Keratinocyte (primary cell): Measurements from ENCODE around the gene FTHL17. TPM values are rescaled to one million over a fixed set of nuclear protein-coding genes. Genes with fewer than 3 reads are reported as not detected.

Experiments
- DNase-seq: peaks from one replicate; pipeline ENCODE4 v3.0.0-alpha.2; 2011; ENCODE audit warnings: low read depth, missing footprints, low spot score
- FAIRE-seq: peaks from 2 replicates; lab custom pipeline; 2011; peaks lifted over from hg19 to GRCh38; lab: Jason Lieb, UNC
- H2AFZ ChIP-seq: 2 replicates; pipeline ENCODE4 v1.6.0; 2012; ENCODE audit warnings: low read length, control low read depth, inconsistent platforms; ENCODE audit not compliant: control insufficient read depth
- H3K27ac ChIP-seq: 2 replicates; pipeline ENCODE4 v1.5.1; 2011; ENCODE audit warnings: low read length; ENCODE audit not compliant: control insufficient read depth, insufficient read depth
- H3K27me3 ChIP-seq: 3 replicates; pipeline ENCODE4 v1.6.0; 2011; ENCODE audit warnings: low read length; ENCODE audit not compliant: control insufficient read depth, insufficient read depth; ENCODE audit errors: extremely low read depth
- H3K36me3 ChIP-seq, 2 experiments: 2 replicates in 1 of 2; 3 replicates in 1 of 2; pipeline ENCODE4 v1.5.1; 2011; ENCODE audit warnings: low read length in 2 of 2, mild to moderate bottlenecking in 1 of 2; ENCODE audit not compliant: control insufficient read depth in 2 of 2, insufficient read depth in 2 of 2; ENCODE audit errors: extremely low read depth in 1 of 2
- H3K4me1 ChIP-seq: 3 replicates; pipeline ENCODE4 v1.5.1; 2011; ENCODE audit warnings: low read length; ENCODE audit not compliant: control insufficient read depth, insufficient read depth; ENCODE audit errors: extremely low read depth
- H3K4me2 ChIP-seq: 3 replicates; pipeline ENCODE4 v1.6.0; 2011; ENCODE audit warnings: low read depth, low read length; ENCODE audit not compliant: control insufficient read depth, insufficient read depth; ENCODE audit errors: extremely low read depth
- H3K4me3 ChIP-seq, 3 experiments: fragments of 200-600 bp in 1 of 3; sonication (generic) in 1 of 3; 2 replicates in 2 of 3; 3 replicates in 1 of 3; pipeline ENCODE4 v1.5.1; 2011 to 2016; ENCODE audit warnings: low read length in 3 of 3, mild to moderate bottlenecking in 3 of 3, control low read depth in 2 of 3, inconsistent platforms in 1 of 3, low read depth in 1 of 3, mixed read lengths in 1 of 3, mixed run types in 1 of 3, moderate library complexity in 1 of 3; ENCODE audit not compliant: control insufficient read depth in 2 of 3, insufficient read depth in 2 of 3; ENCODE audit errors: extremely low read depth in 1 of 3
- H3K79me2 ChIP-seq: 2 replicates; pipeline ENCODE4 v1.6.0; 2012; ENCODE audit warnings: low read length; ENCODE audit not compliant: control insufficient read depth, insufficient read depth
- H3K9ac ChIP-seq: 3 replicates; pipeline ENCODE4 v1.6.0; 2011; ENCODE audit warnings: low read length; ENCODE audit not compliant: control insufficient read depth, insufficient read depth; ENCODE audit errors: extremely low read depth
- H3K9me1 ChIP-seq: 3 replicates; pipeline ENCODE4 v1.6.0; 2011; ENCODE audit warnings: low read length; ENCODE audit not compliant: control insufficient read depth, insufficient read depth; ENCODE audit errors: extremely low read depth
- H3K9me3 ChIP-seq: 2 replicates; pipeline ENCODE4 v1.5.1; 2012; ENCODE audit warnings: low read depth, low read length; ENCODE audit not compliant: control insufficient read depth
- H4K20me1 ChIP-seq: 3 replicates; pipeline ENCODE4 v1.6.0; 2011; ENCODE audit warnings: low read length; ENCODE audit not compliant: control insufficient read depth, insufficient read depth; ENCODE audit errors: extremely low read depth
- EZH2 ChIP-seq: IDR thresholded peaks from one replicate; pipeline ENCODE4 v1.6.1; 2012; ENCODE audit warnings: inconsistent platforms, mild to moderate bottlenecking, low read length, moderate library complexity
- dilution Hi-C: fragments of 300-500 bp; cut with MboI; formaldehyde crosslinking; loops from one replicate; pipeline ENCODE4 v1.7.0; 2020; ENCODE audit warnings: low sequenced_read_pairs; ENCODE audit not compliant: extremely low pct_ligation_motif_present
- polyA plus RNA-seq, 5 experiments: library from polyadenylated mRNA; depleted of rRNA in 3 of 5; stranded (reverse) in 3 of 5; stranded (forward) in 1 of 5; unstranded in 1 of 5; fragments of >200 nt; gene quantifications; 1 replicate in 1 of 5; 2 replicates in 3 of 5; 3 replicates in 1 of 5; pipeline versions ENCODE4 v1.2.1 to v1.2.3, GENCODE V29; 2011 to 2012; ENCODE audit warnings: missing spikeins in 2 of 5, low read depth in 1 of 5, low replicate concordance in 1 of 5
- TF ChIP-seq, protein P1 (sequence below), 3 experiments: IDR thresholded peaks in 1 of 3; conservative IDR thresholded peaks in 1 of 3; optimal IDR thresholded peaks in 1 of 3; 2 replicates in 2 of 3; 3 replicates in 1 of 3; pipeline versions ENCODE3 to v1.5.1; 2011; ENCODE audit warnings: low read length in 3 of 3, mild to moderate bottlenecking in 3 of 3, moderate library complexity in 2 of 3, control low read depth in 1 of 3, inconsistent platforms in 1 of 3; ENCODE audit not compliant: insufficient read depth in 2 of 3; ENCODE audit errors: extremely low read depth in 1 of 3

Gene FTHL17
- polyA plus RNA-seq, 1 donor (not counting 4 experiments of a cell fraction or from before 2014, with no cell fraction given) = not detected

DNA sequence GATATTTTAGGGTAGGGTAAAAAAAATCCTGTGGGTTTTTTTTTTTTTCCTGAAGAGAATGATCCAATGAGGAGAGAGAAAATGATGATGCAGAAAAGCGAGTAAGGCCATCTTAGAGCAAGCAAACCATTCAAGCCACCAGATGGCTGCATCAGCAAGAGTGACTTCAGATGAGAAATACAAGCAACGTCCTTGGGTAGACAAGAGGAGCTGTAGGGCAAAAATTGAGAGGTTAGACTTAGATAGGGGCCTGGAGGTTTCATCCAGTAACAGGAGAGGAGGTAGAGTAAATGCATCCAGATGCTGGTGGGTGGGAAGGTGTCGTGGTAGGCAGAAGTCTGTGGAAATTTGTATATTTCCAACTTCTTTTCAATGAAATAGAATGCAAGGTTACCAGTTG lies 14.6 kb downstream of the FTHL17 start:
- Histone ChIP-seq H3K9me1 (no peaks in the 10 kb centered on the region), H3K9me3 (no peaks in the 10 kb centered on the region), H3K9ac (no peak overlapping the region), H3K4me2 (no peak overlapping the region), H4K20me1 (no peaks in the 10 kb centered on the region), H3K36me3 (no peaks in the 10 kb centered on the region), H3K4me1 (no peaks in the 10 kb centered on the region), H3K4me3 (no peak overlapping the region), H3K79me2 (no peaks in the 10 kb centered on the region), H3K27ac (no peak overlapping the region), H2AFZ (no peak overlapping the region), H3K27me3 (no peaks in the 10 kb centered on the region)
- no peak for FAIRE-seq
- dilution Hi-C loops = no loop called here
- no peak for DNase-seq
- TF ChIP-seq, protein P1, sequence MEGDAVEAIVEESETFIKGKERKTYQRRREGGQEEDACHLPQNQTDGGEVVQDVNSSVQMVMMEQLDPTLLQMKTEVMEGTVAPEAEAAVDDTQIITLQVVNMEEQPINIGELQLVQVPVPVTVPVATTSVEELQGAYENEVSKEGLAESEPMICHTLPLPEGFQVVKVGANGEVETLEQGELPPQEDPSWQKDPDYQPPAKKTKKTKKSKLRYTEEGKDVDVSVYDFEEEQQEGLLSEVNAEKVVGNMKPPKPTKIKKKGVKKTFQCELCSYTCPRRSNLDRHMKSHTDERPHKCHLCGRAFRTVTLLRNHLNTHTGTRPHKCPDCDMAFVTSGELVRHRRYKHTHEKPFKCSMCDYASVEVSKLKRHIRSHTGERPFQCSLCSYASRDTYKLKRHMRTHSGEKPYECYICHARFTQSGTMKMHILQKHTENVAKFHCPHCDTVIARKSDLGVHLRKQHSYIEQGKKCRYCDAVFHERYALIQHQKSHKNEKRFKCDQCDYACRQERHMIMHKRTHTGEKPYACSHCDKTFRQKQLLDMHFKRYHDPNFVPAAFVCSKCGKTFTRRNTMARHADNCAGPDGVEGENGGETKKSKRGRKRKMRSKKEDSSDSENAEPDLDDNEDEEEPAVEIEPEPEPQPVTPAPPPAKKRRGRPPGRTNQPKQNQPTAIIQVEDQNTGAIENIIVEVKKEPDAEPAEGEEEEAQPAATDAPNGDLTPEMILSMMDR (optimal IDR thresholded peaks at IDR 0.05 in 1 of 3, IDR thresholded peaks at IDR 0.05 in 1 of 3, conservative IDR thresholded peaks at IDR 0.05 in 1 of 3; ENCODE audit: extremely low read depth in 1 of 3, insufficient read depth in 2 of 3, low read length in 3 of 3) = no peak
- TF ChIP-seq EZH2 = no peak

DNA sequence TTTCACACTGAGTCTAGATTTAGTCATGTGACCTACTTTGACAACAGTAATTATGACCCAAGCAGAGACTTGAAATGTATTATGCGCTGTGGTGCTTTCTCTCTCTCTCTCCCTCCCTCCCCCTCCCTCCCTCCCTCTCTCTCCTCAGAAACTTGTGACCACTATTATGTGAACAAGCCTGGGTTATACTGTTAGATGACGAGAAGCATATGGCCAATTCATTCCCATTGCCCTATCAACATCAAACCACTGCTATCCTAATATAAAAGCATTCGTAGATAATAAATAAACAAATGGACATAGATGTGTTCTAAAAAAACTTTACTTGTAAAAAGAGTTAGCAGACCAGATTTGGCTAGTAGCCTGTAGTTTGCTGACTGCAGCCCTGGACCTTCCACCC lies 18.2 kb downstream of the FTHL17 start:
- FAIRE-seq (no peak), DNase-seq (no peak)
- no peaks in the 10 kb centered on the region for H3K9me1 ChIP-seq
- H3K36me3 ChIP-seq = no peaks in the 10 kb centered on the region
- dilution Hi-C loops = no loop called here
- H2AFZ ChIP-seq = no peak overlapping the region
- H3K9ac ChIP-seq = no peak overlapping the region
- TF ChIP-seq EZH2 = no peak
- TF ChIP-seq, protein P1 (optimal IDR thresholded peaks at IDR 0.05 in 1 of 3, IDR thresholded peaks at IDR 0.05 in 1 of 3, conservative IDR thresholded peaks at IDR 0.05 in 1 of 3; ENCODE audit: extremely low read depth in 1 of 3, insufficient read depth in 2 of 3, low read length in 3 of 3) = no peak
- no peaks in the 10 kb centered on the region for H3K4me1 ChIP-seq
- H3K27ac ChIP-seq = no peak overlapping the region
- no peaks in the 10 kb centered on the region for H3K9me3 ChIP-seq
- no peak overlapping the region for H3K4me3 ChIP-seq
- no peaks in the 10 kb centered on the region for H3K79me2 ChIP-seq
- no peak overlapping the region for H3K4me2 ChIP-seq
- H3K27me3 ChIP-seq = no peaks in the 10 kb centered on the region
- H4K20me1 ChIP-seq = no peaks in the 10 kb centered on the region
